WTC11 (cell line): ENCODE measurements around the gene ETV5.

Experiments
- FOXJ3 ChIP-seq: sonication (generic); formaldehyde crosslinking; IDR thresholded peaks from 2 replicates; pipeline ENCODE4 v1.9.0; 2021; ENCODE audit warnings: missing genetic modification reagents, mild to moderate bottlenecking, borderline replicate concordance
- TEAD4 ChIP-seq: sonication (generic); formaldehyde crosslinking; IDR thresholded peaks from 2 replicates; pipeline ENCODE4 v1.8.0; 2022; ENCODE audit warnings: mild to moderate bottlenecking, missing genetic modification reagents
- ZNF263 ChIP-seq: sonication (generic); formaldehyde crosslinking; IDR thresholded peaks from 2 replicates; pipeline ENCODE4 v1.8.1; 2022; ENCODE audit warnings: low read depth, mild to moderate bottlenecking, moderate library complexity, missing genetic modification reagents
- ZNF317 ChIP-seq: sonication (generic); formaldehyde crosslinking; IDR thresholded peaks from 2 replicates; pipeline ENCODE4 v1.8.1; 2023; ENCODE audit warnings: low read depth, mild to moderate bottlenecking, moderate library complexity, missing genetic modification reagents, borderline replicate concordance
- TF ChIP-seq, protein P1 (sequence below): sonication (generic); formaldehyde crosslinking; IDR thresholded peaks from 2 replicates; pipeline ENCODE4 v1.8.0; 2022; ENCODE audit warnings: mild to moderate bottlenecking, missing genetic modification reagents
- TF ChIP-seq, protein P2 (sequence below): fragments of 200-600 bp; IDR thresholded peaks from 2 replicates; pipeline ENCODE4 v1.8.0; 2022; ENCODE audit warnings: antibody characterized with exemption
- TF ChIP-seq, protein P3 (sequence below): sonication (generic); formaldehyde crosslinking; IDR thresholded peaks from 2 replicates; pipeline ENCODE4 v1.8.0; 2023; ENCODE audit warnings: missing genetic modification reagents
- TF ChIP-seq, protein P4 (sequence below): sonication (generic); formaldehyde crosslinking; IDR thresholded peaks from 2 replicates; pipeline ENCODE4 v1.8.1; 2023; ENCODE audit warnings: mild to moderate bottlenecking, moderate library complexity, missing genetic modification reagents

DNA sequence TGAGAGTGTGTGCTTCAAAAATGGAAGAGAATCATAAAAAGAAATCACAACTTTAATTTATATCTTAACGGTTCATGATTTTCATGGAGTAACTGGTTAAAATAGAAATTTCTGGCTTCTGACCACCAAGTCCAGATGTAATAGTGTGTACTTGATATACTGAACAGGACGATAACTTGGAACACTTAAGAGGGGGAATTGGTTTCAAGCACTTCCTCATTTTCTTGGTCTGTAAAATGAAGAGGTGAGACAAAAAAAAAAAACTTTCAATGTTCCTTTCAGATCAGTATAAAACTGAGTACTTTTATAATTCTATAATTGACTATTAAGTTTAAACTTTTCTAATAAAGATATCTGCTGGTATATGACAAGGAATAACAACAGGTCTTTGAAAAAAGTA, 107.0 kb downstream of the ETV5 start:
- TF ChIP-seq, protein P1, sequence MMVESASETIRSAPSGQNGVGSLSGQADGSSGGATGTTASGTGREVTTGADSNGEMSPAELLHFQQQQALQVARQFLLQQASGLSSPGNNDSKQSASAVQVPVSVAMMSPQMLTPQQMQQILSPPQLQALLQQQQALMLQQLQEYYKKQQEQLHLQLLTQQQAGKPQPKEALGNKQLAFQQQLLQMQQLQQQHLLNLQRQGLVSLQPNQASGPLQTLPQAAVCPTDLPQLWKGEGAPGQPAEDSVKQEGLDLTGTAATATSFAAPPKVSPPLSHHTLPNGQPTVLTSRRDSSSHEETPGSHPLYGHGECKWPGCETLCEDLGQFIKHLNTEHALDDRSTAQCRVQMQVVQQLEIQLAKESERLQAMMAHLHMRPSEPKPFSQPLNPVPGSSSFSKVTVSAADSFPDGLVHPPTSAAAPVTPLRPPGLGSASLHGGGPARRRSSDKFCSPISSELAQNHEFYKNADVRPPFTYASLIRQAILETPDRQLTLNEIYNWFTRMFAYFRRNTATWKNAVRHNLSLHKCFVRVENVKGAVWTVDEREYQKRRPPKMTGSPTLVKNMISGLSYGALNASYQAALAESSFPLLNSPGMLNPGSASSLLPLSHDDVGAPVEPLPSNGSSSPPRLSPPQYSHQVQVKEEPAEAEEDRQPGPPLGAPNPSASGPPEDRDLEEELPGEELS = no peak
- TF ChIP-seq TEAD4 (CRISPR knock-in tag) (no peak), FOXJ3 (CRISPR knock-in tag) (no peak), ZNF263 (no peak), ZNF317 (CRISPR knock-in tag) (no peak)
- TF ChIP-seq, protein P2, sequence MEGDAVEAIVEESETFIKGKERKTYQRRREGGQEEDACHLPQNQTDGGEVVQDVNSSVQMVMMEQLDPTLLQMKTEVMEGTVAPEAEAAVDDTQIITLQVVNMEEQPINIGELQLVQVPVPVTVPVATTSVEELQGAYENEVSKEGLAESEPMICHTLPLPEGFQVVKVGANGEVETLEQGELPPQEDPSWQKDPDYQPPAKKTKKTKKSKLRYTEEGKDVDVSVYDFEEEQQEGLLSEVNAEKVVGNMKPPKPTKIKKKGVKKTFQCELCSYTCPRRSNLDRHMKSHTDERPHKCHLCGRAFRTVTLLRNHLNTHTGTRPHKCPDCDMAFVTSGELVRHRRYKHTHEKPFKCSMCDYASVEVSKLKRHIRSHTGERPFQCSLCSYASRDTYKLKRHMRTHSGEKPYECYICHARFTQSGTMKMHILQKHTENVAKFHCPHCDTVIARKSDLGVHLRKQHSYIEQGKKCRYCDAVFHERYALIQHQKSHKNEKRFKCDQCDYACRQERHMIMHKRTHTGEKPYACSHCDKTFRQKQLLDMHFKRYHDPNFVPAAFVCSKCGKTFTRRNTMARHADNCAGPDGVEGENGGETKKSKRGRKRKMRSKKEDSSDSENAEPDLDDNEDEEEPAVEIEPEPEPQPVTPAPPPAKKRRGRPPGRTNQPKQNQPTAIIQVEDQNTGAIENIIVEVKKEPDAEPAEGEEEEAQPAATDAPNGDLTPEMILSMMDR = no peak
- TF ChIP-seq, protein P3, sequence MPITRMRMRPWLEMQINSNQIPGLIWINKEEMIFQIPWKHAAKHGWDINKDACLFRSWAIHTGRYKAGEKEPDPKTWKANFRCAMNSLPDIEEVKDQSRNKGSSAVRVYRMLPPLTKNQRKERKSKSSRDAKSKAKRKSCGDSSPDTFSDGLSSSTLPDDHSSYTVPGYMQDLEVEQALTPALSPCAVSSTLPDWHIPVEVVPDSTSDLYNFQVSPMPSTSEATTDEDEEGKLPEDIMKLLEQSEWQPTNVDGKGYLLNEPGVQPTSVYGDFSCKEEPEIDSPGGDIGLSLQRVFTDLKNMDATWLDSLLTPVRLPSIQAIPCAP = no peak
- TF ChIP-seq, protein P4, sequence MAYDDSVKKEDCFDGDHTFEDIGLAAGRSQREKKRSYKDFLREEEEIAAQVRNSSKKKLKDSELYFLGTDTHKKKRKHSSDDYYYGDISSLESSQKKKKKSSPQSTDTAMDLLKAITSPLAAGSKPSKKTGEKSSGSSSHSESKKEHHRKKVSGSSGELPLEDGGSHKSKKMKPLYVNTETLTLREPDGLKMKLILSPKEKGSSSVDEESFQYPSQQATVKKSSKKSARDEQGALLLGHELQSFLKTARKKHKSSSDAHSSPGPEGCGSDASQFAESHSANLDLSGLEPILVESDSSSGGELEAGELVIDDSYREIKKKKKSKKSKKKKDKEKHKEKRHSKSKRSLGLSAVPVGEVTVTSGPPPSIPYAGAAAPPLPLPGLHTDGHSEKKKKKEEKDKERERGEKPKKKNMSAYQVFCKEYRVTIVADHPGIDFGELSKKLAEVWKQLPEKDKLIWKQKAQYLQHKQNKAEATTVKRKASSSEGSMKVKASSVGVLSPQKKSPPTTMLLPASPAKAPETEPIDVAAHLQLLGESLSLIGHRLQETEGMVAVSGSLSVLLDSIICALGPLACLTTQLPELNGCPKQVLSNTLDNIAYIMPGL (CRISPR knock-in tag) = no peak
